BE2C (cell line): ENCODE results near the gene RAB25.

Experiments
- DNase-seq: peaks from one replicate; pipeline ENCODE4 v3.0.0-alpha.2; 2020
- H3K27me3 ChIP-seq: fragments of 250-450 bp; sonication (Bioruptor Pico); 2 replicates; pipeline ENCODE4 v1.5.1; 2020; ENCODE audit warnings: mild to moderate bottlenecking
- H3K36me3 ChIP-seq: fragments of 250-450 bp; sonication (Bioruptor Pico); 2 replicates; pipeline ENCODE4 v1.5.1; 2020; ENCODE audit warnings: mild to moderate bottlenecking
- H3K4me1 ChIP-seq: fragments of 250-450 bp; sonication (Bioruptor Pico); 2 replicates; pipeline ENCODE4 v1.5.1; 2020
- H3K4me3 ChIP-seq: 2 replicates; pipeline ENCODE4 v1.5.1; 2011; ENCODE audit warnings: low read depth, low read length
- H3K9me3 ChIP-seq: fragments of 250-450 bp; sonication (Bioruptor Pico); 2 replicates; pipeline ENCODE4 v1.5.1; 2020
- CTCF ChIP-seq: IDR thresholded peaks from 2 replicates; pipeline ENCODE4 v1.5.1; 2012; ENCODE audit warnings: mild to moderate bottlenecking, low read depth, low read length

The RAB25 gene

GRCh38 chr1:156079762-156080161, 18.8 kb downstream of the RAB25 start:
- H3K27me3 ChIP-seq = no peaks in the 10 kb centered on the region
- H3K4me3 ChIP-seq = peak overlapping the region; percentile 91
- no peak for TF ChIP-seq CTCF
- no peaks in the 10 kb centered on the region for H3K9me3 ChIP-seq
- DNase-seq = no peak
- H3K36me3 ChIP-seq = peaks cover 39% of the 10 kb centered on the region
- H3K4me1 ChIP-seq = peaks cover 7% of the 10 kb centered on the region; the same call in 1 of the 2 replicates

GRCh38 chr1:156080241-156080862, 19.4 kb downstream of the RAB25 start:
- H3K4me3 ChIP-seq = peak overlapping the region; percentile 91
- TF ChIP-seq CTCF = no peak

GRCh38 chr1:156080863-156081179, 19.9 kb downstream of the RAB25 start:
- Histone ChIP-seq H3K4me3 (peak overlapping the region; percentile 91), H3K36me3 (peaks cover 29% of the 10 kb centered on the region), H3K27me3 (no peaks in the 10 kb centered on the region), H3K4me1 (peaks cover 7% of the 10 kb centered on the region; the same call in 1 of the 2 replicates), H3K9me3 (no peaks in the 10 kb centered on the region)
- DNase-seq = no peak
- TF ChIP-seq CTCF = no peak

More at GRCh38 chr1:156080241-156080862, 19.4 kb downstream of the RAB25 start:
- H3K9me3 ChIP-seq = no peaks in the 10 kb centered on the region
- peaks cover 33% of the 10 kb centered on the region for H3K36me3 ChIP-seq
- peaks cover 7% of the 10 kb centered on the region; the same call in 1 of the 2 replicates for H3K4me1 ChIP-seq
- H3K27me3 ChIP-seq = no peaks in the 10 kb centered on the region
- no peak for DNase-seq

- Histone ChIP-seq H3K27me3 (no peaks in the 10 kb centered on the region), H3K4me1 (peaks cover 7% of the 10 kb centered on the region; the same call in 1 of the 2 replicates), H3K9me3 (no peaks in the 10 kb centered on the region), H3K36me3 (peaks cover 23% of the 10 kb centered on the region), H3K4me3 (peak overlapping the region; percentile 91)
- no peak for TF ChIP-seq CTCF
- no peak for DNase-seq
Observed at GRCh38 chr1:156081180-156081916, 20.4 kb downstream of the RAB25 start.

GRCh38 chr1:156081917-156082308, 21.0 kb downstream of the RAB25 start:
- Histone ChIP-seq H3K9me3 (no peaks in the 10 kb centered on the region), H3K36me3 (peaks cover 18% of the 10 kb centered on the region), H3K27me3 (no peaks in the 10 kb centered on the region), H3K4me1 (peaks cover 7% of the 10 kb centered on the region; the same call in 1 of the 2 replicates), H3K4me3 (peak overlapping the region; percentile 91)
- TF ChIP-seq CTCF = no peak
- DNase-seq = no peak
